Measurements from ENCODE around the gene CLEC16A. TPM values are rescaled to one million over a fixed set of nuclear protein-coding genes. Genes with fewer than 3 reads are reported as not detected.

The CLEC16A gene
- total RNA-seq, 4 donors from 2014 or later = 38.2 to 153 (median 92.7) TPM

GRCh38 chr16:11114366-11115164 is 170.2 kb downstream of the CLEC16A start:
- DNase-seq = no peak
- Histone ChIP-seq H3K9me3 (peaks cover 7 to 9% of the 10 kb centered on the region in 2 donors), H3K36me3 (no peaks in the 10 kb centered on the region), H3K4me1 (no peaks in the 10 kb centered on the region), H3K27ac (no peak overlapping the region), H3K27me3 (no peaks in the 10 kb centered on the region), H3K4me3 (no peak overlapping the region)
- TF ChIP-seq EP300 (IDR thresholded peaks at IDR 0.05; ENCODE audit: low read depth) = no peak
- no peak for TF ChIP-seq POLR2AphosphoS5 (IDR thresholded peaks at IDR 0.05)
- TF ChIP-seq POLR2A (IDR thresholded peaks at IDR 0.05) = no peak
- TF ChIP-seq, protein P1, sequence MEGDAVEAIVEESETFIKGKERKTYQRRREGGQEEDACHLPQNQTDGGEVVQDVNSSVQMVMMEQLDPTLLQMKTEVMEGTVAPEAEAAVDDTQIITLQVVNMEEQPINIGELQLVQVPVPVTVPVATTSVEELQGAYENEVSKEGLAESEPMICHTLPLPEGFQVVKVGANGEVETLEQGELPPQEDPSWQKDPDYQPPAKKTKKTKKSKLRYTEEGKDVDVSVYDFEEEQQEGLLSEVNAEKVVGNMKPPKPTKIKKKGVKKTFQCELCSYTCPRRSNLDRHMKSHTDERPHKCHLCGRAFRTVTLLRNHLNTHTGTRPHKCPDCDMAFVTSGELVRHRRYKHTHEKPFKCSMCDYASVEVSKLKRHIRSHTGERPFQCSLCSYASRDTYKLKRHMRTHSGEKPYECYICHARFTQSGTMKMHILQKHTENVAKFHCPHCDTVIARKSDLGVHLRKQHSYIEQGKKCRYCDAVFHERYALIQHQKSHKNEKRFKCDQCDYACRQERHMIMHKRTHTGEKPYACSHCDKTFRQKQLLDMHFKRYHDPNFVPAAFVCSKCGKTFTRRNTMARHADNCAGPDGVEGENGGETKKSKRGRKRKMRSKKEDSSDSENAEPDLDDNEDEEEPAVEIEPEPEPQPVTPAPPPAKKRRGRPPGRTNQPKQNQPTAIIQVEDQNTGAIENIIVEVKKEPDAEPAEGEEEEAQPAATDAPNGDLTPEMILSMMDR (IDR thresholded peaks at IDR 0.05) = no peak
- in situ Hi-C loops (cut with MboI; ENCODE audit: low pct_ligation_motif_present in 1 of 4, low pct_unique_long_range_greater_than_20kb in 1 of 4, low sequenced_read_pairs in 3 of 4) (no loop called here), intact Hi-C loops (cut with DNase I; ENCODE audit: low total_unique reads) (no loop called here)
- WGBS, 2 donors (ENCODE audit: low coverage in 1 of 2) = 88 to 89% methylated on average over 5 to 15 of the region's 15 CpGs

- intact Hi-C loops (cut with DNase I; ENCODE audit: low total_unique reads) = no loop called here
- 84 to 88% methylated on average over 5 of the region's 5 CpGs for whole genome bisulfite sequencing, 2 donors (ENCODE audit: low coverage in 1 of 2)
- no peak overlapping the region for H3K4me3 ChIP-seq
- no peaks in the 10 kb centered on the region for H3K9me3 ChIP-seq
- no peak overlapping the region for H3K27ac ChIP-seq
- TF ChIP-seq POLR2AphosphoS5 (IDR thresholded peaks at IDR 0.05) (no peak), POLR2A (IDR thresholded peaks at IDR 0.05) (no peak)
- TF ChIP-seq, protein P1 (IDR thresholded peaks at IDR 0.05) = no peak
- in situ Hi-C loops (cut with MboI; ENCODE audit: low pct_ligation_motif_present in 1 of 4, low pct_unique_long_range_greater_than_20kb in 1 of 4, low sequenced_read_pairs in 3 of 4) = no loop called here
- no peaks in the 10 kb centered on the region for H3K27me3 ChIP-seq
- H3K36me3 ChIP-seq = no peaks in the 10 kb centered on the region
- no peak for DNase-seq
- peaks cover 0 to 7% (median 0%) of the 10 kb centered on the region in 4 donors for H3K4me1 ChIP-seq
Observed at GRCh38 chr16:11117576-11118211, 173.3 kb downstream of the CLEC16A start.

DNA sequence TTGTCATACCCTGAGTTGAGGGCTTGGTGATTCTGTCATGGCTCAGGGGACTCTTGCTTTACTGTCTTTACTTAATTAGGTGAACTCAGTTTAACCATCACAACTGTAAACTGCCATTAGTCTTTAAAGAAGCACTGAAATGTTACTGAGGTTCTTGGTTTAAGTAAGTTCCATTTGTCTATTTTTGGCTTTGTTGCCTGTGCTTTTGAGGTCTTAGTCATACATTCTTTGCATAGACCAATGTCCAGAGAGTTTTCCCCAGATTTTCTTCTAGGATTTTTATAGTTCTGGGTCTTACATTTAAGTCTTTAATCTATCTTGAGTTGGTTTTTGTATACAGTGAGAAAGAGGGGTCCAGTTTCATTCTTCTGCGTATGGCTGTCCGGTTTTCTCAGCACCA is 174.1 kb downstream of the CLEC16A start:
- TF ChIP-seq POLR2AphosphoS5 (IDR thresholded peaks at IDR 0.05) (no peak), POLR2A (IDR thresholded peaks at IDR 0.05) (no peak), EP300 (IDR thresholded peaks at IDR 0.05; ENCODE audit: low read depth) (no peak)

DNA sequence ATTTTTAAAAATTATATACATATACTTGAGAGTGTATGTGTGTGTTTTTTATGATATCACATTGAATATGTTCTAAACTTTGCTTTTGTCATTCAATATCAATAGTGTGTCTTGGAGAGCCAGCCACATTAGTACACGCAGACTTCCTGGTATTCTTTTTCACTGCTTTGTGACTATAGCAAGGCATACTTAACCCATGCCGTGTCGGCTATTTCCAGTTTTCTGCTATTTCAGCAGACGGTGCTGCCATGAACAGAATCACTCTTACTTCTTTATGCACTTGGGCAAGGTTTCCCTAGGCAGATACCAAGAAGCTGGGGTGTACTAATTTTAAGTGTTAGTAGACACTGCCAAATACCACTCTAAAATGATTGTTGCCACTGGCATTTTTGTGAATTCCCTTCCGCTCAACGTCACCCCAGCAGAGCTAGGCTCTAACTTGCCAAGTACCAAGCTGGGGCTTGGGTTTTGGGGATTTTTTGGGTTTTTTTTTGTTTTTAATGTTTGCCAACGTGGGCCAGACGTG is 176.8 kb downstream of the CLEC16A start:
- Histone ChIP-seq H3K27me3 (no peaks in the 10 kb centered on the region), H3K36me3 (peaks cover 0 to 10% (median 0%) of the 10 kb centered on the region in 4 donors), H3K27ac (no peak overlapping the region), H3K4me3 (no peak overlapping the region), H3K9me3 (no peaks in the 10 kb centered on the region), H3K4me1 (peaks cover 0 to 7% (median 0%) of the 10 kb centered on the region in 4 donors)
- in situ Hi-C loops (cut with MboI; ENCODE audit: low pct_ligation_motif_present in 1 of 4, low pct_unique_long_range_greater_than_20kb in 1 of 4, low sequenced_read_pairs in 3 of 4) = no loop called here
- TF ChIP-seq POLR2A (IDR thresholded peaks at IDR 0.05) (no peak), EP300 (IDR thresholded peaks at IDR 0.05; ENCODE audit: low read depth) (no peak), POLR2AphosphoS5 (IDR thresholded peaks at IDR 0.05) (no peak)
- TF ChIP-seq, protein P1 (IDR thresholded peaks at IDR 0.05) = no peak
- WGBS, 2 donors (ENCODE audit: low coverage in 1 of 2) = 86 to 92% methylated on average over 4 to 8 of the region's 8 CpGs
- intact Hi-C loops (cut with DNase I; ENCODE audit: low total_unique reads) = no loop called here
- DNase-seq = no peak

More for the DNA sequence above, 174.1 kb downstream of the CLEC16A start:
- H3K27ac ChIP-seq = no peak overlapping the region
- H3K27me3 ChIP-seq = no peaks in the 10 kb centered on the region
- no peaks in the 10 kb centered on the region for H3K36me3 ChIP-seq
- no peaks in the 10 kb centered on the region for H3K9me3 ChIP-seq
- H3K4me1 ChIP-seq = peaks cover 0 to 7% (median 0%) of the 10 kb centered on the region in 4 donors
- WGBS, 2 donors (ENCODE audit: low coverage in 1 of 2) = 64% methylated on average over 2 of the region's 2 CpGs; no CpG with 5 or more reads in 1 of the 2 donors
- in situ Hi-C loops (cut with MboI; ENCODE audit: low pct_ligation_motif_present in 1 of 4, low pct_unique_long_range_greater_than_20kb in 1 of 4, low sequenced_read_pairs in 3 of 4) (no loop called here), intact Hi-C loops (cut with DNase I; ENCODE audit: low total_unique reads) (no loop called here)
- no peak for DNase-seq
- no peak overlapping the region for H3K4me3 ChIP-seq

All from transverse colon (tissue), 4 donors.